GM12873 (cell line): ENCODE data around the gene PTPN22.

Experiments
- TF ChIP-seq, protein P1 (sequence below): IDR thresholded peaks from 2 replicates; pipeline ENCODE4 v1.5.1; 2012; ENCODE audit warnings: low read depth, mild to moderate bottlenecking, moderate library complexity, low read length, control low read depth; ENCODE audit not compliant: insufficient read depth; ENCODE audit errors: missing control alignments

Gene PTPN22

DNA sequence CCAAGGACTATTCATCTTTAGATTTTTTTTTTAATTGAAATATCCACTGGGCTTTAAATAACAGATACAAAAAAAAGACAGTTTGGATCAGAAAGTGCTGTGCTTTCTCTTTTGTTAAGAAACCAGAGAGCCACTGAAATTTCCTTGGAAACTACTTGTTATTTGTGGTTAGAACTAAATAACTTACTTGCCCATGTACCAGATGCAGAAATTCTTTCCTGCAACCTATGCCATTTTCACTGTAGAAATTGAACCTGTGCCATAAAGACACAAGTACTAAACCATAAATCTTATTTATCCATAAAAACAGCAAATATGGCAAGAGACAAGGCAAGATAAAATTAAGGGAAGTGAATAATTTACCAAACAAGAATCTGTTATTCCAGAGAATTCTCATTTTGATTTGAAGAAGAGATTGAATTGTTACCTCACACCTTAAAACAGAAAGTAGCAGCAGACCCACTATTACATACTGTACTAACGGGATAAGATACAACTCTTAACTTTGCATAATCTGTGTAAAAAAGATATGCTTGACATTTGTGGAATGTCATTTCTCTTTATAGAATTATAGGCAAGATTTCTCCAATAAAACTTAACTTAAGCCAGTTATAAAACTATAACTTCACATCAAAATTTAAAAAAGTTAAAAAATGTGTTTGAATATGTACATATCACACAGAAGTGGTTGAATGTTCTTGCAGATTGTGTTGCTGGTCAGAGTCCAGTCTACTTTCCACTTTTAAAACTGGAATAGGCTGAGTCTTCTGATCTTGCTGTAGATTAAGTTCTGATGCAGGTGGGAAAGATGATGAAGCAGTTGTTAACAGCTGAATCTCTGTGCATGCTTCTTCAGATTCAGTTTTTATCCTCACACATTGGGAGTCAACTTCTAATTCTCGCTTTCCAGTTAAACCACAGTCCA is 105.9 kb downstream of the PTPN22 start:
- TF ChIP-seq, protein P1, sequence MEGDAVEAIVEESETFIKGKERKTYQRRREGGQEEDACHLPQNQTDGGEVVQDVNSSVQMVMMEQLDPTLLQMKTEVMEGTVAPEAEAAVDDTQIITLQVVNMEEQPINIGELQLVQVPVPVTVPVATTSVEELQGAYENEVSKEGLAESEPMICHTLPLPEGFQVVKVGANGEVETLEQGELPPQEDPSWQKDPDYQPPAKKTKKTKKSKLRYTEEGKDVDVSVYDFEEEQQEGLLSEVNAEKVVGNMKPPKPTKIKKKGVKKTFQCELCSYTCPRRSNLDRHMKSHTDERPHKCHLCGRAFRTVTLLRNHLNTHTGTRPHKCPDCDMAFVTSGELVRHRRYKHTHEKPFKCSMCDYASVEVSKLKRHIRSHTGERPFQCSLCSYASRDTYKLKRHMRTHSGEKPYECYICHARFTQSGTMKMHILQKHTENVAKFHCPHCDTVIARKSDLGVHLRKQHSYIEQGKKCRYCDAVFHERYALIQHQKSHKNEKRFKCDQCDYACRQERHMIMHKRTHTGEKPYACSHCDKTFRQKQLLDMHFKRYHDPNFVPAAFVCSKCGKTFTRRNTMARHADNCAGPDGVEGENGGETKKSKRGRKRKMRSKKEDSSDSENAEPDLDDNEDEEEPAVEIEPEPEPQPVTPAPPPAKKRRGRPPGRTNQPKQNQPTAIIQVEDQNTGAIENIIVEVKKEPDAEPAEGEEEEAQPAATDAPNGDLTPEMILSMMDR = no peak
